Body of pancreas (tissue), 4 donors: ENCODE data around the gene DCLRE1C.

Experiments
- CTCF ChIP-seq, 7 experiments: fragments of 450-650 bp in 4 of 7; fragments of 200-600 bp in 3 of 7; sonication (generic) in 3 of 7; IDR thresholded peaks; one replicate each; pipeline ENCODE4 v1.5.1; 2016 to 2019; ENCODE audit warnings: antibody characterized with exemption in 7 of 7
- POLR2A ChIP-seq, 3 donors: fragments of 450-650 bp; IDR thresholded peaks; one replicate each; pipeline ENCODE4 v1.6.1; 2016; ENCODE audit warnings: antibody characterized with exemption in 3 of 3, mild to moderate bottlenecking in 2 of 3

- TF ChIP-seq POLR2A (IDR thresholded peaks at IDR 0.05), result no peak
- no peak for TF ChIP-seq CTCF (IDR thresholded peaks at IDR 0.05)
Measured at GRCh38 chr10:14859043-14859442, 94.9 kb downstream of the DCLRE1C start.
